ENCODE results near the gene FBXW8. TPM values are rescaled to one million over a fixed set of nuclear protein-coding genes. Genes with fewer than 3 reads are reported as not detected.

Gene FBXW8
- total and polyA plus RNA-seq, 2 donors from 2014 or later, result 3.3 to 20.3 TPM

DNA sequence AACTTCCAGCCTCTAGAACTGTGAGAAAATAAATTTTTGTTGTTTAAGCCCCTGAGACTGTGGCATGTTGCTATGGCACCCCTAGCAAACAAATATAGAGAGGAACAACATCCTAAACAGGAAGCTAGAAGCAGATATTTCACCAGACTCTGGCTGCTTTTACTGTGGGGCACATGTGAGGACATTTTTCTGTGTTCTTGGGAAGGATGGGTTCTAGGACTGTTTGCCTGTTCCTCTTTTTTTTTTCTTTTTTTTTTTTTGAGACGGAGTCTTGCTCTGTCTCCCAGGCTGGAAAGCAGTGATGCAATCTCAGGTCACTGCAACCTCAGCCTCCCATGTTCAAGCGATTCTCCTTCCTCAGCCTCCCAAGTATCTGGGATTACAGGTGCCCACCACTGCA, 25.3 kb upstream of the FBXW8 start:
- H3K27me3 ChIP-seq (ENCODE audit: control insufficient read depth, insufficient read depth, low read length), result peaks cover 8% of the 10 kb centered on the region
- intact Hi-C loops (cut with DNase I), result no loop called here
- peaks cover 0 to 2% (median 0%) of the 10 kb centered on the region in 3 donors for H3K4me1 ChIP-seq (ENCODE audit: control insufficient read depth in 2 of 3, insufficient read depth in 2 of 3, low read depth in 1 of 3, low read length in 3 of 3)
- no peak overlapping the region for H3K27ac ChIP-seq (ENCODE audit: low read depth in 2 of 2, low read length in 2 of 2)
- TF ChIP-seq, protein P1, sequence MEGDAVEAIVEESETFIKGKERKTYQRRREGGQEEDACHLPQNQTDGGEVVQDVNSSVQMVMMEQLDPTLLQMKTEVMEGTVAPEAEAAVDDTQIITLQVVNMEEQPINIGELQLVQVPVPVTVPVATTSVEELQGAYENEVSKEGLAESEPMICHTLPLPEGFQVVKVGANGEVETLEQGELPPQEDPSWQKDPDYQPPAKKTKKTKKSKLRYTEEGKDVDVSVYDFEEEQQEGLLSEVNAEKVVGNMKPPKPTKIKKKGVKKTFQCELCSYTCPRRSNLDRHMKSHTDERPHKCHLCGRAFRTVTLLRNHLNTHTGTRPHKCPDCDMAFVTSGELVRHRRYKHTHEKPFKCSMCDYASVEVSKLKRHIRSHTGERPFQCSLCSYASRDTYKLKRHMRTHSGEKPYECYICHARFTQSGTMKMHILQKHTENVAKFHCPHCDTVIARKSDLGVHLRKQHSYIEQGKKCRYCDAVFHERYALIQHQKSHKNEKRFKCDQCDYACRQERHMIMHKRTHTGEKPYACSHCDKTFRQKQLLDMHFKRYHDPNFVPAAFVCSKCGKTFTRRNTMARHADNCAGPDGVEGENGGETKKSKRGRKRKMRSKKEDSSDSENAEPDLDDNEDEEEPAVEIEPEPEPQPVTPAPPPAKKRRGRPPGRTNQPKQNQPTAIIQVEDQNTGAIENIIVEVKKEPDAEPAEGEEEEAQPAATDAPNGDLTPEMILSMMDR (IDR thresholded peaks at IDR 0.05; ENCODE audit: borderline replicate concordance, extremely low read depth, insufficient read depth), result no peak
- H3K36me3 ChIP-seq (ENCODE audit: control insufficient read depth in 2 of 3, insufficient read depth in 3 of 3, low read length in 3 of 3), result no peaks in the 10 kb centered on the region
- H3K9me3 ChIP-seq (ENCODE audit: control insufficient read depth in 2 of 3, insufficient read depth in 1 of 3, low read length in 3 of 3), result no peaks in the 10 kb centered on the region
- DNase-seq, result peak in 2 of 5 donors; percentile 10 to 18
- H3K9ac ChIP-seq (ENCODE audit: low read length in 3 of 3), result no peak overlapping the region
- no peak overlapping the region for H3K4me3 ChIP-seq (ENCODE audit: low read length in 3 of 3)
- FAIRE-seq, result no peak

DNA sequence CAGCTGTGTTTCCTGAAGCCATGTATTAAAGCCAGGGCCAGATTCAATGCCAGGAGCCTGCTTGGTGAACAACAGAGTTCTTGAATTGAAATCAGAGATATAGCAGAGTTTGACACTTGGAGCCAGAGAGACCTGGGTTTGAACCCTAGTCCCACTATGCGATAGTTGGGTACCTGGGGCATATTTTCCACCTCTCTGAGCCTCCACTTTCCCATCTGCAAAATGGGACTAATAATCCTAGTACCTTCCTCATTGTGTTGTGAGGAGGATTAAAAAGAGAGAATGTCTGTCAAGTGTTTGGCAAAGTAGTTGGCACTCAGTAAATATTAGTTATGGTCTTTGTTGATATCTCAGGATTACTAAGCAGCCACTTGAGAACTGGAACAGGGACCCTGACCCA, 23.5 kb upstream of the FBXW8 start:
- no peaks in the 10 kb centered on the region for H3K36me3 ChIP-seq (ENCODE audit: control insufficient read depth in 2 of 3, insufficient read depth in 3 of 3, low read length in 3 of 3)
- no peak overlapping the region for H3K27ac ChIP-seq (ENCODE audit: low read depth in 2 of 2, low read length in 2 of 2)
- TF ChIP-seq, protein P1 (IDR thresholded peaks at IDR 0.05; ENCODE audit: borderline replicate concordance, extremely low read depth, insufficient read depth), result no peak
- intact Hi-C loops (cut with DNase I), result no loop called here
- H3K4me1 ChIP-seq (ENCODE audit: control insufficient read depth in 2 of 3, insufficient read depth in 2 of 3, low read depth in 1 of 3, low read length in 3 of 3), result no peaks in the 10 kb centered on the region
- no peak for DNase-seq
- no peaks in the 10 kb centered on the region for H3K9me3 ChIP-seq (ENCODE audit: control insufficient read depth in 2 of 3, insufficient read depth in 1 of 3, low read length in 3 of 3)
- no peak overlapping the region for H3K9ac ChIP-seq (ENCODE audit: low read length in 3 of 3)
- H3K27me3 ChIP-seq (ENCODE audit: control insufficient read depth, insufficient read depth, low read length), result peaks cover 6% of the 10 kb centered on the region
- no peak overlapping the region for H3K4me3 ChIP-seq (ENCODE audit: low read length in 3 of 3)
- FAIRE-seq, result no peak

DNA sequence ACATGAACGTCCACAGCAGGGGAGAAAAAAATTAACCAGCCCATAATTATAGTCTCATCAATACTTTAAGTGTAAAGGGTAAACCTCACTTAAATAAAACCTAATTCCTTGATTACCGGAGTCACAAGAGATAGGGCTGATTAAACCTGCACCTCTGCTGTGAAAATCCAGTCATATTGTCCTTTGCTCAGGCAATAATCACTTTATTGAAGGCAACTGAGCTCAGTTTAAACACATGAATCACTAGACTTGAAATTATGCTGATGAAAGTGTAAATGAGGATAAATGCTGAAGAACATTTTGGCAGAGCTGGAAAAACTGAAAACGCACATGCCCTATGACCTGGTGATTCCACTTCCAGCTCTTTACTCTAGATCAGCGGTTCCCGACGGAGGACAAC, 22.9 kb upstream of the FBXW8 start:
- Histone ChIP-seq H3K9ac (ENCODE audit: low read length in 3 of 3) (no peak overlapping the region), H3K36me3 (ENCODE audit: control insufficient read depth in 2 of 3, insufficient read depth in 3 of 3, low read length in 3 of 3) (no peaks in the 10 kb centered on the region), H3K27me3 (ENCODE audit: control insufficient read depth, insufficient read depth, low read length) (no peaks in the 10 kb centered on the region), H3K27ac (ENCODE audit: low read depth in 2 of 2, low read length in 2 of 2) (no peak overlapping the region), H3K4me1 (ENCODE audit: control insufficient read depth in 2 of 3, insufficient read depth in 2 of 3, low read depth in 1 of 3, low read length in 3 of 3) (no peaks in the 10 kb centered on the region), H3K9me3 (ENCODE audit: control insufficient read depth in 2 of 3, insufficient read depth in 1 of 3, low read length in 3 of 3) (no peaks in the 10 kb centered on the region), H3K4me3 (ENCODE audit: low read length in 3 of 3) (no peak overlapping the region)
- TF ChIP-seq, protein P1 (IDR thresholded peaks at IDR 0.05; ENCODE audit: borderline replicate concordance, extremely low read depth, insufficient read depth), result no peak
- FAIRE-seq (no peak), DNase-seq (no peak)
- intact Hi-C loops (cut with DNase I), result no loop called here

DNA sequence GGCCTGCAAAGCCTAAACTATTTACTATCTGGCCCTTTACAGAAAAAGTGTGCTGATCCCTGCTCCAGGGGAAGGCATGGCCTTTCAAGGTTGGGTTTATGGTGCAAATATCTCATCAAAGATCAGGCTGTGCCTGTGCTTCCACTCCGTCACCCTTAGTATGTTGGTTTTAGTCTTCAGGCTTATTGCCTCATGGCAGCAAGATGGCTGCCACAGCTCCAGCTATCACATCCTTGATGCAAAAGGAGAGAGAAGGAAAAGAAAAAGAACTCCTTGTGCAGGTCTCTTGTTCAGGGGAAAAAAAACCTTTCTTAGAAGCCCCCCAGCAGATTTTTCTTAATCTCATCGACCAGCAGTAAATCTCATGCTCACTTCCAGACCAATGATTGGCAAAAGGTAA, 20.4 kb upstream of the FBXW8 start:
- H3K27ac ChIP-seq (ENCODE audit: low read depth in 2 of 2, low read length in 2 of 2), result no peak overlapping the region
- H3K4me3 ChIP-seq (ENCODE audit: low read length in 3 of 3), result no peak overlapping the region
- no peaks in the 10 kb centered on the region for H3K27me3 ChIP-seq (ENCODE audit: control insufficient read depth, insufficient read depth, low read length)
- no peak for FAIRE-seq
- no peak for DNase-seq
- intact Hi-C loops (cut with DNase I), result no loop called here
- H3K36me3 ChIP-seq (ENCODE audit: control insufficient read depth in 2 of 3, insufficient read depth in 3 of 3, low read length in 3 of 3), result no peaks in the 10 kb centered on the region
- no peaks in the 10 kb centered on the region for H3K9me3 ChIP-seq (ENCODE audit: control insufficient read depth in 2 of 3, insufficient read depth in 1 of 3, low read length in 3 of 3)
- no peak overlapping the region for H3K9ac ChIP-seq (ENCODE audit: low read length in 3 of 3)
- TF ChIP-seq, protein P1 (IDR thresholded peaks at IDR 0.05; ENCODE audit: borderline replicate concordance, extremely low read depth, insufficient read depth), result no peak
- H3K4me1 ChIP-seq (ENCODE audit: control insufficient read depth in 2 of 3, insufficient read depth in 2 of 3, low read depth in 1 of 3, low read length in 3 of 3), result no peaks in the 10 kb centered on the region

All from kidney (tissue), 14 donors.